NCI-H1417 (cell line): ENCODE data around the gene EFCAB14.
A peak's percentile ranks its signal among the peaks of the same experiment; 100 is the strongest.
"Not testable (repeated sequence)": the region's sequence is repeated elsewhere in the genome, so short reads cannot be mapped to it uniquely, and the experiment has no call there.

Experiments
- DNase-seq, 3 experiments: peaks; one replicate each; lab custom pipeline; 2025; lab: John Stamatoyannopoulos, UW

EFCAB14 gene

GRCh38 chr1:46718727-46719622, at the start of gene EFCAB14:
TSS of gene EFCAB14 (minus strand) at chr1:46719114. CDS start at chr1:46718087, 1,027 bp downstream.
- peak; percentile 94 to 97 (median 96) for DNase-seq

DNA sequence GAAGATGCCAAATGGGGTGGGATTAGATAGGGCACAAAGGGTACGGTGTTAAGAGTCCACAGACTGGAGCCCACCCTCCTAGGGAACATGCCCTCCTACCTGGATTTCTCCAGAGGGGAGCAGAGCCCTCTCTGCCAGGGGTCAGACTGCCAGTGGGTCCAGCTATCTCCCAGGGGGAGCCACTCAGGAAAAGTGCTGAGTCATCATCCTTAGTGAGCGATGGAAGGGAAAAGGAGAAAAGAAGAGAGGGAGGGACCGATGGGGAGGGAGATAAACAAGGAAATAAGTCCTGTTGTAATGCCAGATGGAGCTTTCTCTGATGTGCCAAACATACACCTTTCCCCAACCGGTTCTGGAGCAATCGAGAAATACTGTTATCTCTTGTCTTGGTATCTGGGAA, 49.5 kb upstream of the EFCAB14 start:
- no peak for DNase-seq

DNA sequence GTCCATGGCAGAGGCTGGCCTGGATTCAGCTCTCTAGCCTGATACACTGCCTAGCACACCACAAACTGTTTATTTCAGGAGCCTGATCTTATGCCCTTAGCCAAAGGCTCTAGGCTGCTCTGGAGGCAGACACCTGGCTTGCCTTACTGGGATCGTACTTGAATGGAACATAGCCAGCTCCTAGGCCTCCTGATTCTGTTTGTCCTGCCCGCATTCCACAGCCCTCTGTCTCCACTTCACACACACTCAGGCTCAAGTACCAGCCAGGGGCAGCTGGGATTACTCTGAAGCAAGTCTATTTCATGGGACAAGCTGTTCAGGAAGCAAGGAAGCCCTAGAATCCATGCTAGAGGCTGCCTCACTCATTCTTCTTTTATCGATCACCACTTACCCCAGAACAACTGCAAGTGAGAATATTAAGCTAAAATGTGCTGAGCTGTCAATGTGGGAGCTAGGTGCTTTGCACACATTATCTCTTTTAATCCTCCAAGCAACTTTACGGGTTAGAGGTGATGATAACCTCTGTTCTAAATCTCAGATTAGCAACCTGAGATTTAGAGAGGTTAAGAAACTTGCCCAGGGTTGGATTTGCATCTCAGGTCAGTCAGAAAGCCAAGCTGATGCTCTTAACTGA, 48.9 kb upstream of the EFCAB14 start:
- peak in 1 of 3 experiments; percentile 69 for DNase-seq

DNA sequence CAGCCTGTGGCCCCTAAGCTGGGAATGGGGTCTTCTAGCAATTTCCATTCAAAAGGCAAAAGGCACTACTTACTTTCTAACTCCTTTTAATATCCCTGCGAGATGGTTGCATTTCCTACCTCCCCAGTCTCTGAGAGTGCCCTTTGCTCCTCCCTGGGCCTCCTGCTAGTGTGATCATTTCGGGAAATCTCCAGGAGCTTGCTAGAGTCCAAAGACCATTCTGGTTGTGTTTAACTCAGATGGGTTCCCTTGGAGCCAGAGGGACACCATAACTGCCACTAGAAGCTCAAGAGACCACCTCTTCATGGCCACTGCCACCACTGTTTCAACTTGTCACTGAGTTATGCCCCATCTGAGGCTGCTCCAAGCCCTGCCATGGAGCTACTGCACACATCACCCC, 45.5 kb upstream of the EFCAB14 start:
- DNase-seq = no peak

DNA sequence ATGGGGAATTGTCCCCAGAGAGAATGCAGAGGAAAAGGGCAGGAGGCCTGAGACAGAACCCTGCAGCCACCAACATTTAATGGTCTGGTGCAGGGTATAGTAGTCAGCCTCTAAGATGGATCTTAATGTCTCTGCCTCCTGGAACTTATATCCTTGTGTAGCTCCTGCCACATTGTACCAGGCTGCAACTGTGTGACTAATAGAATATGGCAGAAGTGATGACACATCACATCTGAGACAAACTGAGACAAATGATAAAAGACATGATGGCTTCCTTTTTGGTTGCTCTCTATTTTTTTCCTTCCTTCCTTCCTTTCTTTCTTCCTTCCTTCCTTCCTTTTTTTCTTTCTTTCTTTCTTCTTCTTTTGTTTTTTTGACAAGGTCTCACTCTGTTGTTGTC, 42.8 kb upstream of the EFCAB14 start:
- DNase-seq = no peak

DNA sequence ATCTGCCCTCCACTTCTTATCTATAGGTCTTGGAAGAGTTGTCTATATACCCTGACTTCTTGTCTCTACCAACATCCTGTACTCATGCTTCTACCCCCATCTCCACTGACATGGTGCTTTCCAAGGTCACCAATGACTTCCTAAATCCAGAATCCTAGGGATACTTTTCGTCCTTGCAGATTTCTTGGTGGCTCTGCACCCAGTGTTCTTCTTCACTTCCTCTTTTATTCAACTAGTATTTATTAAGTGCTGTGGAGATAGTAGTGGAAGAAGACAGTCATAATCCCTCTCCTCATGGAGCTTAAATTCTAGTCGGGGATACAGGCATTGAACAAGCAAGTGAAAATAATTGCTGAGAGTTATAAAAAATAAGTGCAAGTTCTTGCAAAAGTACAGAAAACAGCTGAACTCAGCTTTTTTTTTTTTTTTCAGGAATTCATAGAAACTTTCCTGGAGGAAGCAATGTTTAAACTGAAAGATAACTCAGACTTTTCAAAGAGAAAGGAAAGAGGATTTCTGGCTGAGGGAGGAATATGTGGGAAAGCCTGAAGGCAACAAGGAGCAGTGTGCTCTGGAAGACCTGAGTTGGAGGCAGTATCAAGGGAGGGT, 41.7 kb upstream of the EFCAB14 start:
- no peak for DNase-seq

- no peak for DNase-seq
Measured at GRCh38 chr1:46757956-46758528, 39.1 kb upstream of the EFCAB14 start.

- DNase-seq = peak; percentile 24 to 81 (median 66)
Measured at GRCh38 chr1:46757247-46757955, 38.5 kb upstream of the EFCAB14 start.

GRCh38 chr1:46755121-46755520, 36.2 kb upstream of the EFCAB14 start:
- DNase-seq = no peak

- DNase-seq = not testable (repeated sequence)
Measured at GRCh38 chr1:46754707-46755106, 35.8 kb upstream of the EFCAB14 start.

GRCh38 chr1:46753985-46754384, 35.1 kb upstream of the EFCAB14 start:
- DNase-seq = no peak

GRCh38 chr1:46749921-46750404, 31.0 kb upstream of the EFCAB14 start:
- no peak for DNase-seq

GRCh38 chr1:46749404-46749803, 30.5 kb upstream of the EFCAB14 start:
- no peak for DNase-seq

GRCh38 chr1:46747683-46748288, 28.9 kb upstream of the EFCAB14 start:
- peak; percentile 54 to 86 (median 59) for DNase-seq

GRCh38 chr1:46742069-46742468, 23.2 kb upstream of the EFCAB14 start:
- no peak for DNase-seq

GRCh38 chr1:46735708-46736324, 16.9 kb upstream of the EFCAB14 start:
- DNase-seq = no peak

- peak in 2 of 3 experiments; percentile 9 to 27 for DNase-seq
Measured at GRCh38 chr1:46728327-46728873, 9.5 kb upstream of the EFCAB14 start.

GRCh38 chr1:46725736-46726108, 6.8 kb upstream of the EFCAB14 start:
- no peak for DNase-seq

GRCh38 chr1:46724991-46725735, 6.2 kb upstream of the EFCAB14 start:
- peak; percentile 71 to 93 (median 72) for DNase-seq

- DNase-seq = peak in 2 of 3 experiments; percentile 15 to 16
Measured at GRCh38 chr1:46723901-46724300, 5.0 kb upstream of the EFCAB14 start.
